GM19395 (cell line): ENCODE results near the gene ATXN7L3.

Experiments used
- ATAC-seq: cut with Tn5 transposase; IDR thresholded peaks from one replicate; pipeline ENCODE4 v1.9.1; 2021; ENCODE audit warnings: mild to moderate bottlenecking, moderate library complexity; ENCODE audit not compliant: unreplicated experiment

The ATXN7L3 gene

GRCh38 chr17:44219108-44219615, 19.5 kb upstream of the ATXN7L3 start:
- no peak for ATAC-seq

GRCh38 chr17:44218344-44219107, 18.8 kb upstream of the ATXN7L3 start:
- ATAC-seq, result no peak

GRCh38 chr17:44217738-44218343, 18.2 kb upstream of the ATXN7L3 start:
- no peak for ATAC-seq

- ATAC-seq, result no peak
Observed at GRCh38 chr17:44216694-44217093, 17.0 kb upstream of the ATXN7L3 start.

- ATAC-seq, result no peak
Observed at GRCh38 chr17:44216173-44216572, 16.5 kb upstream of the ATXN7L3 start.

- ATAC-seq, result no peak
Observed at GRCh38 chr17:44214896-44215295, 15.2 kb upstream of the ATXN7L3 start.

- ATAC-seq, result no peak
Observed at GRCh38 chr17:44214230-44214494, 14.5 kb upstream of the ATXN7L3 start.

- no peak for ATAC-seq
Observed at GRCh38 chr17:44213403-44214229, 13.9 kb upstream of the ATXN7L3 start.

GRCh38 chr17:44212507-44213402, 13.1 kb upstream of the ATXN7L3 start:
- no peak for ATAC-seq

- no peak for ATAC-seq
Observed at GRCh38 chr17:44211281-44212265, 11.9 kb upstream of the ATXN7L3 start.

GRCh38 chr17:44210342-44211192, 10.9 kb upstream of the ATXN7L3 start:
- peak; percentile 67 for ATAC-seq

- peak; percentile 23 for ATAC-seq
Observed at GRCh38 chr17:44209786-44210341, 10.2 kb upstream of the ATXN7L3 start.

- ATAC-seq, result no peak
Observed at GRCh38 chr17:44207743-44208142, 8.1 kb upstream of the ATXN7L3 start.

- no peak for ATAC-seq
Observed at GRCh38 chr17:44207319-44207718, 7.6 kb upstream of the ATXN7L3 start.

GRCh38 chr17:44206825-44207155, 7.1 kb upstream of the ATXN7L3 start:
- no peak for ATAC-seq

- no peak for ATAC-seq
Observed at GRCh38 chr17:44205962-44206824, 6.5 kb upstream of the ATXN7L3 start.

GRCh38 chr17:44204441-44204882, 4.8 kb upstream of the ATXN7L3 start:
- no peak for ATAC-seq
